A673 (cell line): ENCODE measurements around the gene PLEKHF1.

Experiments
- EZH2 ChIP-seq: fragments of 200-600 bp; sonication (generic); IDR thresholded peaks from 2 replicates; pipeline ENCODE4 v1.6.1; 2017; ENCODE audit warnings: borderline replicate concordance, low read depth, mild to moderate bottlenecking, mixed read lengths, antibody characterized with exemption, low read length; ENCODE audit not compliant: poor library complexity, severe bottlenecking
- TF ChIP-seq, protein P1 (sequence below): fragments of 300-800, 200-600 bp; sonication (generic); conservative IDR thresholded peaks from 2 replicates; pipeline ENCODE4 v1.5.1; 2017; ENCODE audit warnings: low read depth, mild to moderate bottlenecking, antibody characterized with exemption, low read length, moderate library complexity, mixed read lengths

- TF ChIP-seq, protein P1, sequence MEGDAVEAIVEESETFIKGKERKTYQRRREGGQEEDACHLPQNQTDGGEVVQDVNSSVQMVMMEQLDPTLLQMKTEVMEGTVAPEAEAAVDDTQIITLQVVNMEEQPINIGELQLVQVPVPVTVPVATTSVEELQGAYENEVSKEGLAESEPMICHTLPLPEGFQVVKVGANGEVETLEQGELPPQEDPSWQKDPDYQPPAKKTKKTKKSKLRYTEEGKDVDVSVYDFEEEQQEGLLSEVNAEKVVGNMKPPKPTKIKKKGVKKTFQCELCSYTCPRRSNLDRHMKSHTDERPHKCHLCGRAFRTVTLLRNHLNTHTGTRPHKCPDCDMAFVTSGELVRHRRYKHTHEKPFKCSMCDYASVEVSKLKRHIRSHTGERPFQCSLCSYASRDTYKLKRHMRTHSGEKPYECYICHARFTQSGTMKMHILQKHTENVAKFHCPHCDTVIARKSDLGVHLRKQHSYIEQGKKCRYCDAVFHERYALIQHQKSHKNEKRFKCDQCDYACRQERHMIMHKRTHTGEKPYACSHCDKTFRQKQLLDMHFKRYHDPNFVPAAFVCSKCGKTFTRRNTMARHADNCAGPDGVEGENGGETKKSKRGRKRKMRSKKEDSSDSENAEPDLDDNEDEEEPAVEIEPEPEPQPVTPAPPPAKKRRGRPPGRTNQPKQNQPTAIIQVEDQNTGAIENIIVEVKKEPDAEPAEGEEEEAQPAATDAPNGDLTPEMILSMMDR, result no peak
- no peak for TF ChIP-seq EZH2
Observed at GRCh38 chr19:29634423-29635130, 30.7 kb upstream of the PLEKHF1 start.
